Esophagus muscularis mucosa (tissue), 3 donors: ENCODE results near the gene TENM4.

ENCODE experiments used
- CTCF ChIP-seq, 3 experiments: fragments of 200-600 bp in 2 of 3; fragments of 450-650 bp in 1 of 3; sonication (generic) in 2 of 3; IDR thresholded peaks; one replicate each; pipeline ENCODE4 v1.5.1; 2017 to 2019; ENCODE audit warnings: antibody characterized with exemption in 3 of 3, mild to moderate bottlenecking in 2 of 3, moderate library complexity in 1 of 3
- POLR2AphosphoS5 ChIP-seq, 2 donors: sonication (generic); formaldehyde crosslinking; IDR thresholded peaks; one replicate each; pipeline ENCODE4 v1.6.1; 2017; ENCODE audit warnings: antibody characterized with exemption in 2 of 2

DNA sequence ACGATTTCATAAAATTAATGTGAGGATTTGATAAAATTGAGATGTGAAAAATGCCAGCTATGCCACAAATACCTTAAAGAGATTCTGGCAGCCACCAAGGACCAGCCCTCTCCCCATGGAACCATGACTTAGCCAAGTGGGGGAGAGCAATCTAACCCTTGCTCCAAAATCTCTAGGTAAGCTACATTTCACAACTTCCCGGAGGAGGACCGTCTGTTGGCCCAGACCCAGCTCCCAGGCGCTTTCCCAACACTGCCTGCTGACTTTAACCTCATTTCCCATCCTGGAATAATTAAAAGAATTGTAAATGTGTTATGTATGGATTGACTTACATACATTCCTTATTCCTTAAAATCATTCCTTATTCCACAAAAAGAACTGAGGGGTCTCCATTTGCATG, 47.5 kb upstream of the TENM4 start:
- TF ChIP-seq CTCF (IDR thresholded peaks at IDR 0.05) (no peak), POLR2AphosphoS5 (IDR thresholded peaks at IDR 0.05) (no peak)
